Measurements from ENCODE around the gene PPM1N.

GRCh38 chr19:45467456-45468158 is 30.6 kb upstream of the PPM1N start, which contains the start of gene FOSB:
- TF ChIP-seq REST (IDR thresholded peaks at IDR 0.05; ENCODE audit: low read depth) (no peak), CTCF (IDR thresholded peaks at IDR 0.05 in 2 of 3, conservative IDR thresholded peaks at IDR 0.05 in 1 of 3; ENCODE audit: borderline replicate concordance in 1 of 3, insufficient read depth in 1 of 3, low read depth in 2 of 3, low read length in 2 of 3) (0 out of 6 replicates have a peak, but pooled peaks of 1 of the 3 experiments have one; percentile 19)
